HG02885 (cell line): ENCODE results near the gene ATAD3A.
"Not testable (repeated sequence)": the region's sequence is repeated elsewhere in the genome, so short reads cannot be mapped to it uniquely, and the experiment has no call there.

Experiments used
- ATAC-seq: cut with Tn5 transposase; IDR thresholded peaks from one replicate; pipeline ENCODE4 v1.9.1; 2021; ENCODE audit warnings: mild to moderate bottlenecking; ENCODE audit not compliant: unreplicated experiment, poor library complexity

The ATAD3A gene

DNA sequence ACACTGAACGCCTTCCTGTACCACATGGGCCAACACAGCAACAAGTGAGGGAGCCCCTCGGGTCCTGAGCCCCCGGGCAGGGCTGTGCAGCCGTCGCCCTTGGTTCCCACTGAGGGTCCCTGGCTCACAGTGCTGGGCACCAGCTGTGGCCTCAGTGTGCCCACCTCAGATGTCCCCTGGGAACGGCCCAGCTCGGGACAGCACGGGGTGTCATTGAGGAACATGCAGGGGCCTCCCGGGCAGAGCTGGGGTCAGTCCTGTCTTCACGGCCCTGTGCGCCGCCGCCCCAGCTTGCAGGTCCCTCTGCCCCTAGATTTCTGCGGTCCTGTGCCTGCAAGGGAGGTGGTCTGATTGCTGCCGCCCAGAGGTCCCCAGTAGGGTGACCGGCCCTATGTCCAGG is 22.7 kb upstream of the ATAD3A start:
- no peak for ATAC-seq

DNA sequence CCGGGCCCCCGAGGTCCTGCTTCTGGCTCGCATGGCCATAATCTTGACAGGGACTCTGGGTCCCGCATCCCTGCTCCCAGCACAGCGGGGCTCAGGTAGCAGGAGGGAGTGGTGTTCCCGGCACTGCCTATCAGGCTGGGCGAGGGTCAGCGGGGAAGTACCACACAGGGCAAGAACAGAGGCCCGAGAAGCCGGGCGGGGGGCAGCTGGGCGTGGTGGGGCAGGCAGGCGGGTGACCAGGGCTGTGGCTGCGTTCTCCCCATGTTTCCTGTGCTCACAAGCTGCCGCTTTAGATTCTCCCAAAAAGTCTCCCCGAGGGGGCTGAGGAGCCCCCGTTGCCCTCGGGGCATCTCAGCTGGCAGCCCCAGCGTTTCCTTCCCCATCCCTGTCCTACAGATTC is 22.1 kb upstream of the ATAD3A start:
- ATAC-seq, result no peak

DNA sequence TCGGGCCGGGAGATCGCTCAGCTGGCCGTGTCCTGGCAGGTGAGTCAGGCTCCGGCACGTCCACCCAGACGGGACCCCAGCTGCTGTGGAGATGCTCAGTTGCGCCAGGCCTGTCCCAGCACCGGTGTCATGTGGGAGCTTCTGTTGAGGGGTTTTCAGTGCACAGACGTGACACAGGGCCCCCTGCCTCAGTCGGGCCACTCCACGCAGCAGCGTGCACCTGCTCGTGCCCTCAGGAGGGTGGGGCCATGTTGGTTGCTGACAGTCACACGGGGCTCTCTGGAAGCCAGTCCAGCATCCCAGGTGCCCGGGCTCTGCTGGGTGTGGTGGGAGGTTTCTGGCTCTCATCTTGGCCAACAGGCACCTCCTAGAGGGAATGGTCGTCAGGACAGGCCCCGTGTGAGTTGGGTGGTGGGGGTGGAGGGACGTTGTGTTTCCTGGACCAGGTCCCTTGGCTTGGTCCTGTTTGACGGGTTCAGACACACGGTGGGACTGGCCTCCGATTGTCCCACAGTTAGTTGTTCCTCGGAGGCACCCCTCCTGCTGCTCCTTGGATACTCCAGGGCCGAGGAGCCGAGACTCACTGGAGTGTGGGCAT is 21.2 kb upstream of the ATAD3A start:
- ATAC-seq, result no peak

DNA sequence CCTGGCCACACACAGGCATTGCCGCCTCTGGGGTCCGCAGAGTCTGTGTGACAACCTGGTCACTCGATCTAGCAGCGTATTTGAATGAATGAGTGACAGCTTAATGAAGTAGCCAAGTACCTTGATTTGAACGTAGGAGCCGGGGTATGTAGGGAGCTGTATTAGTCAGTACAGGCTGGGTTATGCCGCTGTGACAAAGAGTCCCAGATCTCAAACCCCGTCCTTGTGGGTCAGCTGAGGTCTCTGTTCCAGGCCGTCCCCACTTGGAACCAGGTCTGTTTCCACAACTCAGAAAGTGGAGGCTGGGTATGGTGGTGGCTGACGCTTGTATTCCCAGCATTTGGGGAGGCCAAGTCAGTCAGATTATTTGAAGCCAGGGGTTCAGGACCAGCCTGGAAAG is 20.4 kb upstream of the ATAD3A start:
- no peak for ATAC-seq

DNA sequence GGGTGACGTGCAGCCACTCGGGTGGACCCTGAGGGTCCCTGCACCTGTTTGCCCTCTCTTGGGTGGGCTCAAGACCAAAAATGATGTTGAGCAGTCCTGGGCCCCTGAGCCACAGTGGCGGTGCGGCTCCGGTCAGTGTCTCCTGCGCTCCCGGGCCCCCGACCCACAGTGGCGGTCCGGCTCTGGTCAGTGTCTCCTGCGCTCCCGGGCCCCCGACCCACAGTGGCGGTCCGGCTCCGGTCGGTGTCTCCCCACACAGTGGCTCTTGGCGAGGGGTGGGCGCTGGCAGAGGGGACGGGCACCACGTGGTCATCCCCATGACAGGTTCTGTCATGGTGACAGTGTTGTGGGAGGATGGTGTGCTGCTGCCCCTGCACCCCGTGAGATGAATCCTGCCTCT is 17.7 kb upstream of the ATAD3A start:
- not testable (repeated sequence) for ATAC-seq

DNA sequence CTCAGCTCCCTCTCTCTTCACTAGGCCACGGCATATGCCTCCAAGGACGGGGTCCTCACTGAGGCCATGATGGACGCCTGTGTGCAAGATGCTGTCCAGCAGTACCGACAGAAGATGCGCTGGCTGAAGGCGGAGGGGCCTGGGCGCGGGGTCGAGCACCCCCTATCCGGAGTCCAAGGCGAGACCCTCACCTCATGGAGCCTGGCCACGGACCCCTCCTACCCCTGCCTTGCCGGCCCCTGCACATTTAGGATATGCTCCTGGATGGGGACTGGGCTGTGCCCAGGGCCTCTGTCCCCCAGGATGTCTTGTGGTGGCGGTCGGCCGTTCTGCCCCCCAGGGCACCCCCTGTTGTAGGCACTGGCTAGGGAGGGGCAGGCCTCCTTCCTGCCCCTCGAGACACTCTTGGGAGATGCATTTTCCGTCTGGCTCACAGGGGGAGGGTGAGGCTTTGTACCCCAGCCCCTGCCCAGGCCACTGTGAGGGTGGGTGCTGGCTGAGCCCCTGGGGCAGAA is 16.4 kb upstream of the ATAD3A start:
- not testable (repeated sequence) for ATAC-seq

DNA sequence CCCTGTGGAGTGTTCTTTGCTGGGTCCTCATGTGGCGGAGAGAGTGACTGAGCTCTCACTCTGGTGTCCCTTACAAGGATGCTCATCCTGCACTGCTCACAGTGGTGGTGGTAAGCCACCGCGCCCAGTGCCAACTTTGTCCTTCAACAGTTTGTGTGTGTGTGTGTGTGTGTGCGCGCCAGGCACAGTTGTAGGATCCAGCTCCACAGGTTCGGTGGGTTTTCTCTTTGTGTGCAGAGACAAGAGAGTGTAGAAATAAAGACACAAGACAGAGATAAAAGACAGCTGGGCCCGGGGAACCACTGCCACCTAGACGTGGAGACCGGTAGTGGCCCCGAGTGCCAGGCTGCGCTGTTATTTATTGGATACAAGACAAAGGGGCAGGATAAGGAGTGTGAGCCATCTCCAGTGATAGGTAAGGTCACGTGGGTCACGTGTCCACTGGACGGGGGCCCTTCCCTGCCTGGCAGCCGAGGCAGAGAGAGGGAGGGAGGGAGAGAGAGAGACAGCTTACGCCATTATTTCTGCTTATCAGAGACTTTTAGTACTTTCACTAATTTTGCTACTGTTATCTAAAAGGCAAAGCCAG is 7.1 kb upstream of the ATAD3A start:
- not testable (repeated sequence) for ATAC-seq

DNA sequence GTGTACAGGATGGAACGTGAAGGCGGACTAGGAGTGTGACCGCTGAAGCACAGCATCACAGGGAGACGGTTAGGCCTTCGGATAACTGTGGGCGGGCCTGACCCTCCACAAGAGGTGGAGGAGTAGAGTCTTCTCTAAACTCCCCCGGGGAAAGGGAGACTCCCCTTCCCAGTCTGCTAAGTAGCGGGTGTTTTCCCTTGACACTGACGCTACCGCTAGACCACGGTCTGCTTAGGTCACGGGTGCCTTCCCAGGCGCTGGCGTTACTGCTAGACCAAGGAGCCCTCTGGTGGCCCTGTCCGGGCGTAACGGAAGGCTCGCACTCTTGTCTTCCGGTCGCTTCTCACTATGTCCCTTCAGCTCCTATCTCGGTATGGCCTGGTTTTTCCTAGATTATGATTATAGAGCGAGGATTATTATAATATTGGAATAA is 6.6 kb upstream of the ATAD3A start:
- ATAC-seq, result not testable (repeated sequence)

DNA sequence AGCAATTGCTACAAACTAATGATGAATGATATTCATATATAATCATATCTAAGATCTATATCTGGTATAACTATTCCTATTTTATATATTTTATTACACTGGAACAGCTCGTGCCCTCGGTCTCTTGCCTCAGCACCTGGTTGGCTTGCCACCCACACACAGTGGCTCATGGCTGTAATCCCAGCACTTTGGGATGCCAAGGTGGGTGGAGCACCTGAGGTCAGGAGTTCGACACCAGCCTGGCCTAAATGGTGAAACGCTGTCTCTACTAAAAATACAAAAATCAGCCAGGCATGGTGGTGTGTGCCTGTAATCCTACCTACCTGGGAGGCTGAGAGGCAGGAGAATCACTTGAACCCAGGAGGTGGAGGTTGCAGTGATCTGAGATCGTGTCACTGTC is 6.2 kb upstream of the ATAD3A start:
- not testable (repeated sequence) for ATAC-seq

DNA sequence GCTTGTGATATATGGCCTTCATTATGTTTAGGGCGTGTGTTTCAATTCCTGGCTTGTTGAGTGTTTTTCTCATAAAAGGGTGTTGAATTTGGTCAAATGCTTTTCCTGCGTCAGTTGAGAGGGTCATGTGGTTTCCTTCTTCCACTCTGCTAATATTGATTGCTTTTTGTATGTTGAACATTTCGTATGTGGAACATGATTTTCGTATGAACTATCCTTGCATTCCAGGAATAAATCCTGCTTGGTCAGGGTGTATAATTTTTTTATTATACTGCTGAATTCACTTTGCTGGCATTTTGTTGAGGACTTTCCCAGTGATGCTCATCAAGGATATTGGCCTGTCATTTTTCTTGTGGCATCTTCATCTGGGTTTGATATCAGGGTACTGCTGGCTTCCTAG is 4.7 kb upstream of the ATAD3A start:
- no peak for ATAC-seq

DNA sequence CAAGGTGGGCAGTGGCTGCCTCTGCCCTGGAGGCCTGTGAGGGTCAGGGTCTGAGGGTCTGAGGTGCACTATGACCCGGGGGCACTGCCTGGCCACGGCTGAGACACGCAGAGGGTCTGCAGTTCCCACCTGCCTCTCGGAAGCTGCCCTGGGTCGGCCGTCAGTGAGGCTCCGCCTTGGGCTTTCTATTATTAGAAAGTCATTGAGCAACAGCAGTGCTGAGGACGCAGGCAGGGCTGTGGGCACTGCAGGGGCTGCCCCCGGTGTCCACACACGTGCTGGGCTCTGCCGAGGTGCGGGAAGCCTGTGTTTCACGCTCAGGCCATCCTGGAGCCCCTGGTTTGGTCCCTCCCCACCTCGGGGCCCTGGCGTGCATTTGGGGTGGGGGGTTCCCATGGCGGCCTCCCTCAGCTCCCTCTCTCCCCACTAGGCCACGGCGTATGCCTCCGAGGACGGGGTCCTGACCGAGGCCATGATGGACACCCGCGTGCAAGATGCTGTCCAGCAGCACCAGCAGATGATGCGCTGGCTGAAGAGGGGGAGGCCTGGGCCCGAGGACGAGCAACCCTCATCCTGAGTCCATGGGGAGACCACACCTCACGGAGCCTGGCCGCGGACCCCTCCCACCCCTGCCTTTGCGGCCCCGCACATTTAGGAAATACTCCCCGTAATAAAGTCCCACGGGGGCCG is 3.0 kb upstream of the ATAD3A start:
- not testable (repeated sequence) for ATAC-seq

DNA sequence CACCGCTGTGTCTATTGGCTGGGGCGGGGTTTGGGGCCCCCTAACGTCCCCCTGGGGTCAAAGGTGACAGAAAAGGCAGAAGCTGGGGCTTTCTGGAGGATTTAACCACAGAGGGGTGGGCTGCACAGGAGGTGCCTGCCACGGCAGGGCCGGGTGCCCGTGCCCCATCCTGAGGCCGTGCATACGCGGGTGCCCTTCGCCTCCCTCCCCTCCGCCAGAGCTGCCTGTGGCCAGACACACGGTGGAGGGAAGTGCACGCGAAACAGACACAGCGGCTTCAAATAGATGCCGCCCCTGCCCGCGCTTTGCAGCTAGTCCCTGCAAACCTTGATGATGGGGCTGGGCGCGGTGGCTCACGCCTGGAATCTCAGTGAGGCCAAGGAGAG is 2.5 kb upstream of the ATAD3A start:
- ATAC-seq, result not testable (repeated sequence)

DNA sequence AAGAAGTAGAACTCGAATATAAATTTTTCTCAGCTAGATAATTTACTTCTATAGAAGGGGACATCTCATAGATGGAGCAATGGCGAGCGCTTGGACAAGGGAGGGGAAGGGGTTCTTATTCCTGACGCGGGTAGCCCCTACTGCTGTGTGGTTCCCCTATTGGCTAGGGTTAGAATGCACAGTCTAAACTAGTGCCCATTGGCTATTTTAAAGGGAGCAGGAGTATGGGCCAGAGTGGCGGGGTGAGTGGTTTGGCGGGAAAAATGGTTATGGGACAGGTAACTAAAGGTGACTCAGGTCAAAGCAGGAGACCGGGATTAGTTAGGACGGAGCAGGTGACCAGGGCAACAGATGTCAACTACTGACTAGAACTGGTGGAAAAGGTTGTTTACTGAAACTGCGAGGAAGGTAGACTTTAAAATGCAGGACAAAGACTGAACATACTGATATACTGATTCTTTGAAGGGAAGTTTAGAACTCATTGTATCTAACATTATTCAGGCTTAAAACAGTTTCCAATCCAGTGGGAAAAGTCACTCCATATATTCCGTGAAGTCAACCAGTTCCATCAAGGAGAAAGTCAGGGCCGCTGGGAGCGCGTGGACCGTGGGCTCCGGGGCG is 940 bp upstream of the ATAD3A start:
- no peak for ATAC-seq

DNA sequence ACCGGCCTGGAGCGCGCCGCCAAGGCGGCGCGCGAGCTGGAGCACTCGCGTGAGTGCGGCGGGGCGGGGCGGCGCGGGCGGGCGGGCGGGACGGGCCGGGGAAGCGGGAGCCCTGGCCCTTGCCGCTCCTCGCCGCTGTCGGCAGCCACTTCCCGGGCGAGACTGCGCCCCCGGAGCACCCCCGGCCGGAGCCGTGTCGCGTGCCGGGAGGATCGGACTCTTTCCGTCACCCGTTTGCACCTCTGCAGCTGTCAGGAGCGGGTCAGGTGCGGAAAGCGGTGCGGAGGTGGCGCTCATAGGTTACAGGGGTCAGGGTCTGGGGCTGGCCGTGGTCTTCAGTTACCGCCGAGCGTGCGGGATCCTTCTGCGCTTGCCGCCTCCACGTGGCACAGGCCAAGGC is 463 bp downstream of the ATAD3A start:
- peak; percentile 12 for ATAC-seq

DNA sequence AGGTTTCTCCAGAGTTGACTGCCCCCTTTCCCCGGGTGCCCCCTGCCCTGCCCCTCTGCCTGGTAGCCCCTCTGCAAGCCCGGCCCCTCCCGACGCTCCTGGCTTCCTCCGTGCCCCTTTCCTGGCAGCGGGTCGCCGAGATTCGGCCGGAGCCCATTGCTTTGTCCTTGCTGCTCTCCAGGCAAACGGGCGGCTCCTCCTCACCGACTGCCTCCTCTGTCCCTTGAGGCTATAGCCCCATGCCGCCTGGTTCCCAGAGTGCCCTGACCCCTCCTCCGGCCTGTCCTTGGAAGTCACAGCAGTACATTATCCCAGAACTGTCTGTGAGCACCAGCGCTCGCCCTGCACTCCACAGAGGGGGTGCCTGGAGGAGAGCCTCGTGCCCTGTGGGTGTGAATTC is 1.7 kb downstream of the ATAD3A start:
- not testable (repeated sequence) for ATAC-seq

DNA sequence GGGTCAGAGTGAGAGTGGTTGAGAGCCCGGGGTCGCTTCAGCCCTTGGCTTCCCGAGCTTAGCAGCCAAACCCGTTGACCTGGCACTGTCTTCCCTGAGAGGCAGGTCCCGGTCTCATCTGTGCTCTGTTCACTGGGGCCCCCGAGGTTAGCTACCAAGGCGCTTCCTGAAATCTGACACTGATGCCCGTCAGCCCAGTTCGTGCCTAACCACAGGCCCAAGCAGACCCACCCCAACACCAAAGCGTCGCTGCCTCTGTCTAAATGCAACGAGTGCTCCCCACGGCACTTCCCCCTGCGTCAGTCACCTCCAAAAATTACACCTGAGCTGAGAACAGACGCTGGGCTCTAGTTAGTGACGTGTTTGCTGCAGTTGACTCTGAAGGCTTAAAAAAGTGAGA is 2.4 kb downstream of the ATAD3A start:
- not testable (repeated sequence) for ATAC-seq

DNA sequence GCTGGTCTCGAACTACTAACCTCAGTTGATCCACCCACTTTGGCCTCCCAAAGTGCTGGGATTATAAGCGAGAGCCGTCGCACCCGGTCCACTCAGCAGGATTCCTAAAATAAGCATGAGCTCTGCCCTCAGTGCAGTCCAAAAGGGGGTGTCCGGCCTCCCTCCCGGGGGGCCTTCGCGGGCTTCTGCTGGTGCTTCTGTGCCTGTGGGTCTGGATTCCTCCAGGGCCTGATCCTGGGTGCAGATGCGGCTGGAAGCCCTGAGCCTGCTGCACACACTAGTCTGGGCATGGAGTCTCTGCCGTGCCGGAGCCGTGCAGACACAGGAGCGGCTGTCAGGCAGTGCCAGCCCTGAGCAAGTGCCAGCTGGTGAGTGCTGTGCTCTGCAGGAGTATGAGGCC is 5.0 kb downstream of the ATAD3A start:
- not testable (repeated sequence) for ATAC-seq

DNA sequence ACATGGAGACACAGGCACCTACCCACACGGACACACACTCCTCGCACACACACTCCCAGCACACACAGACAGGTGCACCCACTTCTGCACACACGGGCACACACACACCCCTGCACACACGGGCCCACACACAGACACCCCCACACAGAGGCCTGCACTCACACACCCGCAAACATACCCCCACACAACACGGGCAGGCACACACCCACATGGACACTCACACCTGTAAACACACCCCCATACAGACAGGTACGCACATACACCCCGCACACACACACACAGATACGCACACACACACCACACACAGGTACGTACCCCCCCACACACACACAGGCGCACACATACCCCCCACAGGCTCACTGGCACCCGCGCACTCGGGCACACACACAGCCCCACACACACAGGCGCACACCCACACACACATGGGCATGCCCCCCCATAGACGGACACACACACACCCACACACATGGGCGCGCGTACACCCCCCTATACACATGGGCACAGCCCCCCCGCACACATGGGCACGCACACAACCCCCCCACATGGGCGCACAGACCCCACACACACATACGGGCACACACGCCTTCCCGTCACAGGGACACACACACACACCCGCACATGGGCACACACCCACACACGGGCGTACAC is 6.1 kb downstream of the ATAD3A start:
- ATAC-seq, result no peak

DNA sequence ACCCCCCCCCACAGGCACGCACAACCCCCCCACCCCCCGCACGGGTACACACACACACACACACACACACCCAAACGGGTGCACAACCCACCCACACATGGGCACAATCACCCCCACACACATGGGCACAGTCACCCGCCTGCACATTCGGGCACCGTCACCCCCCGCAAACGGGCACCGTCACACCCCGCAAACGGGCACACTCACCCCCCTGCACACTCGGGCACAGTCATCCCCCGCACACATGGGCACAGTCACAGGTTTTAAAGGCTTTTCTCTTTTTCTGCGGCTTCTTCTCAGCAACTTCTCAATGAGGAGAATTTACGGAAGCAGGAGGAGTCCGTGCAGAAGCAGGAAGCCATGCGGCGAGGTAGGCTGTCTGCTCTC is 6.7 kb downstream of the ATAD3A start:
- not testable (repeated sequence) for ATAC-seq

DNA sequence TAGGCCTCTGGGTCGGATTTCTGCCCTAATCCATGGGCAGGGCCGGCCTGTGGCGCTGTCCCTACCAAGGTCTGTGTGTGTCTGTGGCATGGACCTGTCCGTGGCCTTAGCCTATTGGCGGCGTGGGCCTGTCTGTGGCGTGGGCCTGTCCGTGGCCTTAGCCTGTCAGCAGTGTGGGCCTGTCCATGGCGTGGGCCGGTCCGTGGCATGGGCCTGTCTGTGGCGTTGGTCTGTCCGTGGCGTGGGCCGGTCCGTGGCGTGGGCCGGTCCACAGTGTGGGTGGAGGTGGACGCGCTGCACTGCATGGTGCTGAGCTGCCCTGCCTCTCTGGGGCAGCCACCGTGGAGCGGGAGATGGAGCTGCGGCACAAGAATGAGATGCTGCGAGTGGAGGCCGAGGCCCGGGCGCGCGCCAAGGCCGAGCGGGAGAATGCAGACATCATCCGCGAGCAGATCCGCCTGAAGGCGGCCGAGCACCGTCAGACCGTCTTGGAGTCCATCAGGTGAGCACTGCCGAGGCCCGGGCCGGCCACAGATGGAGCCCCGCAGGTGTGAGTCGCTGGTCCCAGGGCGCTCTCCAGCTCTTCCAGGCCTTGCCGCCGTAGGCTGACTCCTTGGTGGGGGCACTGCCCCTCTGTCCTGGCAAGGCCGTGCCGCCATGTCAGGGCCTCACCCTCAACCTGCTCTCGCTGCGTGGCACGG is 8.0 kb downstream of the ATAD3A start:
- not testable (repeated sequence) for ATAC-seq
